Ovary (tissue), 9 donors: ENCODE measurements around the gene RUSC1. TPM values are rescaled to one million over a fixed set of nuclear protein-coding genes. Genes with fewer than 3 reads are reported as not detected.
A peak's percentile ranks its signal among the peaks of the same experiment; 100 is the strongest.

Experiments used
- DNase-seq, 5 donors: peaks; one replicate each; pipeline ENCODE4 v3.0.0-alpha.2; 2019 to 2020
- H3K27ac ChIP-seq, 2 donors: fragments of 200-600 bp; one replicate each; pipeline versions ENCODE4 v1.5.1 to v1.8.0; 2019 to 2022
- H3K27me3 ChIP-seq: fragments of 200-600 bp; one replicate; pipeline ENCODE4 v1.8.0; 2022
- H3K36me3 ChIP-seq: fragments of 200-600 bp; sonication (generic); one replicate; pipeline ENCODE4 v1.5.1; 2019
- H3K4me1 ChIP-seq: one replicate; pipeline ENCODE4 v1.8.1; 2013; ENCODE audit warnings: mild to moderate bottlenecking, moderate library complexity; ENCODE audit not compliant: insufficient read depth
- H3K4me3 ChIP-seq: fragments of 200-600 bp; sonication (generic); one replicate; pipeline ENCODE4 v1.5.1; 2017
- H3K9me3 ChIP-seq, 2 donors: fragments of 200-600 bp in 1 of 2; sonication (generic) in 1 of 2; one replicate each; pipeline versions ENCODE4 v1.5.1 to v1.8.1; 2013 to 2019; ENCODE audit warnings: mild to moderate bottlenecking in 1 of 2, moderate library complexity in 1 of 2
- EP300 ChIP-seq: sonication (generic); formaldehyde crosslinking; IDR thresholded peaks from one replicate; pipeline ENCODE4 v1.6.1; 2017; ENCODE audit warnings: antibody characterized with exemption
- POLR2A ChIP-seq: fragments of 450-650 bp; IDR thresholded peaks from one replicate; pipeline ENCODE4 v1.6.1; 2017; ENCODE audit warnings: antibody characterized with exemption, mild to moderate bottlenecking, moderate library complexity
- WGBS, 3 donors: extraction: QIAGEN DNeasy Blood & Tissue Kit in 1 of 3; methylation state at CpG; one replicate each; pipeline versions ENCODE4 v1.1.5 to v1.1.7; 2013 to 2017; 5-methylcytosine and 5-hydroxymethylcytosine counted together
- intact Hi-C, 4 donors: fragments of 100-400 bp; cut with DNase I; formaldehyde crosslinking; loops; one replicate each; pipeline versions ENCODE4 v1.11.0 to v1.15.1; 2022 to 2023
- microRNA counts: library from miRNA; unstranded; fragments of <30 nt; microRNA quantifications from one replicate; lab custom pipeline; 2016
- microRNA-seq, 3 donors: library from miRNA; unstranded; fragments of <30 nt; microRNA quantifications; one replicate each; pipeline versions ENCODE4 to v1.2.0, GENCODE V29; 2019 to 2020
- polyA plus RNA-seq, 2 donors: library from polyadenylated mRNA; stranded (reverse); fragments of 200-250 nt in 1 of 2; fragments of 350-450 nt in 1 of 2; fragmentation: Illumina TruSeq in 1 of 2; extraction: RNeasy Lipid Tissue Mini Kit (QIAGEN cat#74804) in 1 of 2; gene quantifications; one replicate each; pipeline ENCODE4 v1.2.3, GENCODE V29; 2013 to 2014
- small RNA-seq: library from RNA; depleted of rRNA; stranded (forward); fragments of <200 nt; gene quantifications from one replicate; pipeline ENCODE3, GENCODE V24; 2016
- total RNA-seq, 7 donors: library from RNA; depleted of rRNA in 2 of 7; stranded (reverse); fragments of >200 nt in 2 of 7; fragmentation: NEBNext Ultra II Directional in 3 of 7; extraction: Animal tissue kit (Norgen Biotek cat#: 25700) in 3 of 7; gene quantifications; one replicate each; pipeline versions ENCODE4 v1.1.0 to v1.2.4, GENCODE V29; 2016 to 2023
- TF ChIP-seq, protein P1 (sequence below), 3 donors: fragments of 450-650 bp in 2 of 3; fragments of 200-600 bp in 1 of 3; IDR thresholded peaks; one replicate each; pipeline versions ENCODE4 v1.5.1 to v1.8.0; 2016 to 2022; ENCODE audit warnings: antibody characterized with exemption in 3 of 3, mild to moderate bottlenecking in 1 of 3
- donor health status: DM: no; HTN: no; CAD: no; lungs with moderate emphysema.
- donor health status: DM: no; HTN: no; CAD: no.
- donor health status: Bipolar disorder and iron deficiency.
- donor health status: DM: yes; HTN: yes; CAD: no.
- donor health status: DM: no; HTN: no; CAD: no.
- donor health status: DM: yes; HTN: yes; CAD: no.

RUSC1 gene
- total and polyA plus RNA-seq, 9 donors: 13.5 to 55.6 (median 27.6) TPM

DNA sequence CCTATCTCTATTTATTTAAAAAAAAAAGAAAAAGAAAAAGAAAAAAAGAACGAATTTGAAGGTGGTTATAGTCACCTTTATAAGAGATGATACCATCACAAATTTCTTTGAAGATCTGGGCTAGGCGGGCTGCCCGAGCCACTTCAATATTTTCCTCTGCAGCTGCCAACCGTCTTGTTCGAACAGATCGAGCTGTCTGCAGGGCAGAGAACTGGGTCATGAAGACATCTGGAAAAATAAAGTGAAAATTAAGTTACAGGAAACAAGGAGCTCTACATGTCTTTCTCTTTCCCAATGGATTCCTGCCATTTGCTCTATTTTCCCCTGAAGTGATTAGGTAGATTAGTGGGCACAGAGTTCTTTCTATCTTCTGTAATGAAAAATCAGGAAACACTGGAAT lies 31.9 kb downstream of the RUSC1 start:
- H3K36me3 ChIP-seq: no peaks in the 10 kb centered on the region
- no peaks in the 10 kb centered on the region for H3K4me1 ChIP-seq
- 83 to 85% (median 85%) methylated on average over 6 of the region's 6 CpGs for WGBS, 3 donors
- no peak overlapping the region for H3K27ac ChIP-seq
- intact Hi-C loops: no loop called here
- no peak overlapping the region for H3K4me3 ChIP-seq
- TF ChIP-seq EP300 (no peak), POLR2A (no peak)
- TF ChIP-seq, protein P1, sequence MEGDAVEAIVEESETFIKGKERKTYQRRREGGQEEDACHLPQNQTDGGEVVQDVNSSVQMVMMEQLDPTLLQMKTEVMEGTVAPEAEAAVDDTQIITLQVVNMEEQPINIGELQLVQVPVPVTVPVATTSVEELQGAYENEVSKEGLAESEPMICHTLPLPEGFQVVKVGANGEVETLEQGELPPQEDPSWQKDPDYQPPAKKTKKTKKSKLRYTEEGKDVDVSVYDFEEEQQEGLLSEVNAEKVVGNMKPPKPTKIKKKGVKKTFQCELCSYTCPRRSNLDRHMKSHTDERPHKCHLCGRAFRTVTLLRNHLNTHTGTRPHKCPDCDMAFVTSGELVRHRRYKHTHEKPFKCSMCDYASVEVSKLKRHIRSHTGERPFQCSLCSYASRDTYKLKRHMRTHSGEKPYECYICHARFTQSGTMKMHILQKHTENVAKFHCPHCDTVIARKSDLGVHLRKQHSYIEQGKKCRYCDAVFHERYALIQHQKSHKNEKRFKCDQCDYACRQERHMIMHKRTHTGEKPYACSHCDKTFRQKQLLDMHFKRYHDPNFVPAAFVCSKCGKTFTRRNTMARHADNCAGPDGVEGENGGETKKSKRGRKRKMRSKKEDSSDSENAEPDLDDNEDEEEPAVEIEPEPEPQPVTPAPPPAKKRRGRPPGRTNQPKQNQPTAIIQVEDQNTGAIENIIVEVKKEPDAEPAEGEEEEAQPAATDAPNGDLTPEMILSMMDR (IDR thresholded peaks at IDR 0.05): no peak
- no peaks in the 10 kb centered on the region for H3K27me3 ChIP-seq
- no peaks in the 10 kb centered on the region for H3K9me3 ChIP-seq
- DNase-seq: no peak

DNA sequence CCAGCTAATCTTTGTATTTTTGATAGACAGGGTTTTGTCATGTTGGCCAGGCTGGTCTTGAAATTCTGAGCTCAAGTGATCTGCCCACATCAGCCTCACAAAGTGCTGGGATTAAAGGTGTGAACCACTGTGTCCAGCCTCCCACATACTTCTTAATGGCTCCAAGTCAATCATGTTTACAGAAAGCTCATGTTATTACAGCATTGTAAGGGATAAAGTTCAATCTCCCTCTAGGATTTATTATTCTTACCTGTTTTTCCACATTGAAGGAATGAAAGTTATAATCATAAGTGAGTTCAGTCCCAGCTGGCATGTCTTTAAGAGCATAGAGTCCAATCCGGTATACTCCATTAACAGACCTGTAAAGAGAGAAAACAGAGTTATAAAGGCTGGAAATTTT lies 39.4 kb downstream of the RUSC1 start:
- intact Hi-C loops: no loop called here

DNA sequence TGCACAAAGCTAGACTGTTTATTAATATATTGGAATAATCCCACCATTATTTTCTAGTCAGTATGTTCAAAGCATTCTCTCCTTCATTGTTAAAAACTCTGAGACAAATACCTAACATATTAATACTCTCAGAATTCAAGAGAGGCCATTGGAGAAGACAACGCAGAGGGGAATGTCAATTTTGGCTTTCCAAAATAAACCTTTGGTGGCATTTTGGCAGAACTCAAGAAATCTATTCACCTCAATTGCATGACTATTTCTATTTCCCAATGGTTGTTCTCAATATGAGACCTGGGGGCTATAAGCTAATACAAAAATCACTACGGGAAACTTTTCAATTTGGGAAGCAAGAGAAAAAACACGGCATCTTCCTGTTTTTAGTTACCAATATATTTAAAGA lies 58.5 kb downstream of the RUSC1 start:
- TF ChIP-seq, protein P1 (IDR thresholded peaks at IDR 0.05): no peak
- Histone ChIP-seq H3K4me1 (no peaks in the 10 kb centered on the region), H3K4me3 (no peak overlapping the region), H3K27ac (no peak overlapping the region), H3K27me3 (no peaks in the 10 kb centered on the region), H3K36me3 (no peaks in the 10 kb centered on the region), H3K9me3 (no peaks in the 10 kb centered on the region)
- DNase-seq: no peak
- 3 to 5% (median 5%) methylated on average over 3 of the region's 3 CpGs for WGBS, 3 donors
- intact Hi-C loops: no loop called here

More for the DNA sequence above, 39.4 kb downstream of the RUSC1 start:
- no peak for DNase-seq
- TF ChIP-seq EP300 (no peak), POLR2A (no peak)
- TF ChIP-seq, protein P1 (IDR thresholded peaks at IDR 0.05): no peak
- WGBS, 3 donors: 93 to 97% (median 96%) methylated on average over 1 of the region's 1 CpG
- Histone ChIP-seq H3K27ac (no peak overlapping the region), H3K27me3 (no peaks in the 10 kb centered on the region), H3K36me3 (no peaks in the 10 kb centered on the region), H3K4me1 (no peaks in the 10 kb centered on the region), H3K9me3 (no peaks in the 10 kb centered on the region), H3K4me3 (no peak overlapping the region)

DNA sequence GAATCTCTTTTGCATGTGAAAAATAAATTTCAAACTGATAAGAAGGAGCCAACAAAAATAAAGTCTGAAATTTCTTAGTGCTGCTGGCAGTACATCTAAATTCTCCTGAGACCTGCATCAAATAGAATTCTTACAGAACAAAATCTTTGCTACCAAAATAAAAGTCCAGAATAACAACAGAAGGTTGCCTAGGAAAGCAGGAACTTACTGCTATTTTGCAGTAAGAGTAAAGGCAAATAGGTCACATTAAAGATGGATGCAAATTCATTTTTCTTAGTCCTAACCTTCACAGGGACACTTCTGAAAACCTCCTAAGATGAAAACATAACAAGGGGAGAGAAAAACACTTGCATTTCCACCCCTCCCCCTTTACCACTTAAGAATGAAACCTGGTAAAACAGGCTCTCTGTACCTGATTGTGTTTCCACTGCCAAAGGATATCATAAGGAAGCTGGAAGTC lies 59.0 kb downstream of the RUSC1 start:
- no peak for DNase-seq
- intact Hi-C loops: no loop called here
- H3K9me3 ChIP-seq: no peaks in the 10 kb centered on the region
- no peaks in the 10 kb centered on the region for H3K36me3 ChIP-seq
- no peak overlapping the region for H3K4me3 ChIP-seq
- no peak for TF ChIP-seq POLR2A
- TF ChIP-seq, protein P1 (IDR thresholded peaks at IDR 0.05): no peak
- no peak for TF ChIP-seq EP300
- H3K27ac ChIP-seq: no peak overlapping the region
- no peaks in the 10 kb centered on the region for H3K4me1 ChIP-seq
- H3K27me3 ChIP-seq: no peaks in the 10 kb centered on the region

MicroRNAs encoded within 50 kb of the gene (microRNA counts, 767-probe panel; counts per million panel counts)
- 530 counts per million, percentile 78 among the panel's probes with 10 or more counts for microRNA hsa-miR-555 (lab: Ali Mortazavi, UCI)

Small RNA genes within 50 kb of the gene (microRNA-seq; reads per million reads assigned to microRNA genes)
- 0 to 0.38 (median 0.18) reads per million in 3 donors for gene MIR555

Small RNA genes within 50 kb of the gene (small RNA-seq; reads per million reads assigned to genes)
- not detected for gene RNU6-106P

Other genes with a start within 250 kb of the RUSC1 start
- 1 to 10 TPM; 1.3 to 3.7 (median 2.4) TPM for gene EFNA3, start 242.1 kb upstream of the RUSC1 start, total RNA-seq
- 1 to 10 TPM; 1.6 to 2.1 TPM for gene EFNA3, start 242.1 kb upstream of the RUSC1 start, polyA plus RNA-seq
- gene EFNA1, start 193.0 kb upstream of the RUSC1 start, total RNA-seq: 10 to 100 TPM; 12.1 to 51.6 (median 16.6) TPM
- gene EFNA1, start 193.0 kb upstream of the RUSC1 start, polyA plus RNA-seq: 10 to 100 TPM; 18.6 to 27.3 TPM
- 10 to 100 TPM; 10.8 to 31.4 (median 16.8) TPM for gene SLC50A1, start 185.0 kb upstream of the RUSC1 start, total RNA-seq
- 10 to 100 TPM; 19.7 to 50.2 TPM for gene SLC50A1, start 185.0 kb upstream of the RUSC1 start, polyA plus RNA-seq
- gene DPM3, start 180.4 kb upstream of the RUSC1 start, total RNA-seq: 100 to 1,000 TPM in 1 of 7 donors, 10 to 100 TPM in 6; 59.3 to 126 (median 85.5) TPM
- gene DPM3, start 180.4 kb upstream of the RUSC1 start, polyA plus RNA-seq: 100 to 1,000 TPM in 1 of 2 donors, under 1 TPM in 1; 0.70 to 168 TPM
- 100 to 1,000 TPM in 6 of 7 donors, 10 to 100 TPM in 1; 96.5 to 209 (median 158) TPM for gene KRTCAP2, start 147.6 kb upstream of the RUSC1 start, total RNA-seq
- 100 to 1,000 TPM; 219 to 499 TPM for gene KRTCAP2, start 147.6 kb upstream of the RUSC1 start, polyA plus RNA-seq
- gene TRIM46, start 147.0 kb upstream of the RUSC1 start, total RNA-seq: under 1 TPM in 6 of 7 donors, not detected in 1; 0.12 to 0.87 (median 0.54) TPM
- gene TRIM46, start 147.0 kb upstream of the RUSC1 start, polyA plus RNA-seq: under 1 TPM; 0.12 to 0.24 TPM
- gene THBS3, start 113.0 kb upstream of the RUSC1 start, total RNA-seq: 10 to 100 TPM; 19.9 to 50.2 (median 29.1) TPM
- 10 to 100 TPM; 23.1 to 28.2 TPM for gene THBS3, start 113.0 kb upstream of the RUSC1 start, polyA plus RNA-seq
- 10 to 100 TPM; 18.5 to 33.4 (median 27.7) TPM for gene MTX1, start 112.2 kb upstream of the RUSC1 start, total RNA-seq
- 10 to 100 TPM; 15.6 to 35.4 TPM for gene MTX1, start 112.2 kb upstream of the RUSC1 start, polyA plus RNA-seq
- 10 to 100 TPM; 10.8 to 22.4 (median 20.2) TPM for gene ENTREP3, start 65.4 kb upstream of the RUSC1 start, total RNA-seq
- 10 to 100 TPM in 1 of 2 donors, 1 to 10 TPM in 1; 9.3 to 11.8 TPM for gene ENTREP3, start 65.4 kb upstream of the RUSC1 start, polyA plus RNA-seq
- 10 to 100 TPM; 27.1 to 63.0 (median 40.7) TPM for gene SCAMP3, start 58.5 kb upstream of the RUSC1 start, total RNA-seq
- 10 to 100 TPM; 40.9 to 46.6 TPM for gene SCAMP3, start 58.5 kb upstream of the RUSC1 start, polyA plus RNA-seq
- 10 to 100 TPM; 37.9 to 60.9 (median 50.1) TPM for gene CLK2, start 47.4 kb upstream of the RUSC1 start, total RNA-seq
- gene CLK2, start 47.4 kb upstream of the RUSC1 start, polyA plus RNA-seq: 10 to 100 TPM; 46.4 to 51.3 TPM
- gene HCN3, start 43.4 kb upstream of the RUSC1 start, total RNA-seq: 1 to 10 TPM in 6 of 7 donors, under 1 TPM in 1; 0.69 to 7.1 (median 4.4) TPM
- gene HCN3, start 43.4 kb upstream of the RUSC1 start, polyA plus RNA-seq: 1 to 10 TPM; 2.5 to 2.9 TPM
- under 1 TPM in 1 of 7 donors, not detected in 6; 0.41 TPM for gene PKLR, start 19.5 kb upstream of the RUSC1 start, total RNA-seq
- not detected for gene PKLR, start 19.5 kb upstream of the RUSC1 start, polyA plus RNA-seq
- 100 to 1,000 TPM in 2 of 7 donors, 10 to 100 TPM in 5; 50.7 to 177 (median 74.9) TPM for gene FDPS, start 12.0 kb upstream of the RUSC1 start, total RNA-seq
- 100 to 1,000 TPM in 1 of 2 donors, 10 to 100 TPM in 1; 80.8 to 423 TPM for gene FDPS, start 12.0 kb upstream of the RUSC1 start, polyA plus RNA-seq
- 10 to 100 TPM; 58.6 to 98.4 (median 77.5) TPM for gene ASH1L, start 241.9 kb downstream of the RUSC1 start, total RNA-seq
- 10 to 100 TPM; 16.2 to 33.9 TPM for gene ASH1L, start 241.9 kb downstream of the RUSC1 start, polyA plus RNA-seq